CD4-positive, CD25-positive, alpha-beta regulatory T cell (primary cell): ENCODE results near the gene CYTIP. TPM values are rescaled to one million over a fixed set of nuclear protein-coding genes. Genes with fewer than 3 reads are reported as not detected.

Source experiments
- ATAC-seq, 2 donors: fragments of 150-1000 bp; cut with Tn5 transposase; one replicate each; pipeline ENCODE4 v1.10.0; 2021; ENCODE audit warnings: low read depth in 2 of 2, moderate number of reproducible peaks in 2 of 2, moderate library complexity in 1 of 2
- DNase-seq, 3 donors: peaks; one replicate each; pipeline versions ENCODE4 v3.0.0 to v3.0.0-alpha.2; 2012 to 2022; ENCODE audit warnings: mixed read lengths in 1 of 3
- H3K27ac ChIP-seq: one replicate; pipeline ENCODE4 v1.7.0; 2013; ENCODE audit warnings: mild to moderate bottlenecking, low read length; ENCODE audit not compliant: insufficient read depth, poor library complexity, severe bottlenecking
- H3K27me3 ChIP-seq: one replicate; pipeline ENCODE4 v1.7.0; 2013; ENCODE audit warnings: low read length; ENCODE audit not compliant: control insufficient read depth, insufficient read depth
- H3K36me3 ChIP-seq: one replicate; pipeline ENCODE4 v1.7.0; 2013; ENCODE audit warnings: mild to moderate bottlenecking, low read length, moderate library complexity; ENCODE audit not compliant: control insufficient read depth, insufficient read depth
- H3K4me1 ChIP-seq: 2 replicates; pipeline ENCODE4 v1.7.0; 2013; ENCODE audit warnings: mild to moderate bottlenecking, low read length; ENCODE audit not compliant: insufficient read depth, control insufficient read depth, poor library complexity, severe bottlenecking
- H3K4me3 ChIP-seq: one replicate; pipeline ENCODE4 v1.7.0; 2013; ENCODE audit warnings: low read depth, mild to moderate bottlenecking, low read length, moderate library complexity
- H3K9me3 ChIP-seq, 2 experiments: 1 replicate in 1 of 2; 2 replicates in 1 of 2; pipeline ENCODE4 v1.7.0; 2013; ENCODE audit warnings: low read length in 2 of 2, mild to moderate bottlenecking in 1 of 2, moderate library complexity in 1 of 2; ENCODE audit not compliant: control insufficient read depth in 2 of 2
- H3K27ac Mint-ChIP-seq, 3 donors: one replicate each; pipeline ENCODE4 v1.8.0; 2020 to 2022; ENCODE audit warnings: mild to moderate bottlenecking in 3 of 3, mixed read lengths in 3 of 3, moderate library complexity in 2 of 3
- H3K27me3 Mint-ChIP-seq: one replicate; pipeline ENCODE4 v1.8.0; 2022; ENCODE audit warnings: mild to moderate bottlenecking, mixed read lengths
- H3K36me3 Mint-ChIP-seq: one replicate; pipeline ENCODE4 v1.8.0; 2020; ENCODE audit warnings: mixed read lengths
- H3K4me1 Mint-ChIP-seq, 4 donors: one replicate each; pipeline ENCODE4 v1.8.0; 2020 to 2022; ENCODE audit warnings: mixed read lengths in 4 of 4, mild to moderate bottlenecking in 1 of 4
- H3K4me3 Mint-ChIP-seq, 4 donors: one replicate each; pipeline ENCODE4 v1.8.0; 2020 to 2022; ENCODE audit warnings: mild to moderate bottlenecking in 4 of 4, mixed read lengths in 4 of 4, moderate library complexity in 3 of 4
- H3K9me3 Mint-ChIP-seq, 7 donors: one replicate each; pipeline ENCODE4 v1.8.0; 2020 to 2022; ENCODE audit warnings: mixed read lengths in 7 of 7, mild to moderate bottlenecking in 3 of 7, moderate library complexity in 2 of 7
- polyA plus RNA-seq, 4 donors: library from polyadenylated mRNA; unstranded; fragments of 300-500 nt; fragmentation: Illumina TruSeq; gene quantifications; one replicate each; pipeline ENCODE4 v1.2.3, GENCODE V29; 2021
- total RNA-seq: library from RNA; stranded (reverse); gene quantifications from one replicate; pipeline ENCODE4 v1.2.3, GENCODE V29; 2022

The CYTIP gene
- total and polyA plus RNA-seq, 5 donors from 2014 or later, result 123 to 454 (median 173) TPM

- H3K27me3 ChIP-seq, result no peaks in the 10 kb centered on the region
- Mint-ChIP-seq H3K27ac (no peak overlapping the region), H3K9me3 (peaks cover 0 to 3% (median 0%) of the 10 kb centered on the region in 7 donors), H3K36me3 (no peaks in the 10 kb centered on the region), H3K27me3 (no peaks in the 10 kb centered on the region), H3K4me1 (peaks cover 10 to 42% (median 27%) of the 10 kb centered on the region in 4 donors), H3K4me3 (no peak overlapping the region)
- H3K4me1 ChIP-seq, result no peaks in the 10 kb centered on the region
- H3K9me3 ChIP-seq, result no peaks in the 10 kb centered on the region
- peak in 1 of 3 donors; percentile 49 for DNase-seq
- no peaks in the 10 kb centered on the region for H3K36me3 ChIP-seq
- H3K4me3 ChIP-seq, result no peak overlapping the region
- ATAC-seq, result no peak
- H3K27ac ChIP-seq, result no peak overlapping the region
Measured at GRCh38 chr2:157480182-157480961, 36.5 kb upstream of the CYTIP start.

GRCh38 chr2:157479081-157480027 lies 35.5 kb upstream of the CYTIP start:
- H3K4me1 Mint-ChIP-seq, result peaks cover 10 to 42% (median 27%) of the 10 kb centered on the region in 4 donors
- no peaks in the 10 kb centered on the region for H3K27me3 ChIP-seq
- no peaks in the 10 kb centered on the region for H3K27me3 Mint-ChIP-seq
- peaks cover 0 to 3% (median 0%) of the 10 kb centered on the region in 7 donors for H3K9me3 Mint-ChIP-seq
- no peak for ATAC-seq
- no peaks in the 10 kb centered on the region for H3K4me1 ChIP-seq
- H3K27ac Mint-ChIP-seq, result peak overlapping the region in 2 of 3 donors; percentile 41 to 65
- H3K4me3 Mint-ChIP-seq, result no peak overlapping the region
- H3K36me3 ChIP-seq, result no peaks in the 10 kb centered on the region
- DNase-seq, result peak in 1 of 3 donors; percentile 59
- no peak overlapping the region for H3K4me3 ChIP-seq
- H3K36me3 Mint-ChIP-seq, result no peaks in the 10 kb centered on the region
- H3K27ac ChIP-seq, result no peak overlapping the region
- no peaks in the 10 kb centered on the region for H3K9me3 ChIP-seq

- ATAC-seq (no peak), DNase-seq (no peak)
- Mint-ChIP-seq H3K4me1 (peaks cover 7 to 42% (median 34%) of the 10 kb centered on the region in 4 donors), H3K9me3 (peaks cover 0 to 3% (median 0%) of the 10 kb centered on the region in 7 donors), H3K27ac (no peak overlapping the region), H3K27me3 (no peaks in the 10 kb centered on the region), H3K4me3 (no peak overlapping the region), H3K36me3 (no peaks in the 10 kb centered on the region)
- H3K9me3 ChIP-seq, result no peaks in the 10 kb centered on the region
- no peaks in the 10 kb centered on the region for H3K27me3 ChIP-seq
- no peak overlapping the region for H3K27ac ChIP-seq
- no peak overlapping the region for H3K4me3 ChIP-seq
- H3K4me1 ChIP-seq, result no peaks in the 10 kb centered on the region
- no peaks in the 10 kb centered on the region for H3K36me3 ChIP-seq
Measured at GRCh38 chr2:157477919-157478318, 34.0 kb upstream of the CYTIP start.

GRCh38 chr2:157476953-157477709 lies 33.2 kb upstream of the CYTIP start:
- Mint-ChIP-seq H3K27me3 (no peaks in the 10 kb centered on the region), H3K9me3 (peaks cover 0 to 3% (median 0%) of the 10 kb centered on the region in 7 donors), H3K36me3 (no peaks in the 10 kb centered on the region), H3K4me3 (peak overlapping the region in 1 of 4 donors; percentile 63), H3K4me1 (peaks cover 7 to 42% (median 36%) of the 10 kb centered on the region in 4 donors), H3K27ac (peak overlapping the region in 2 of 3 donors; percentile 54 to 58)
- Histone ChIP-seq H3K36me3 (no peaks in the 10 kb centered on the region), H3K9me3 (no peaks in the 10 kb centered on the region), H3K27me3 (no peaks in the 10 kb centered on the region), H3K27ac (no peak overlapping the region), H3K4me1 (no peaks in the 10 kb centered on the region), H3K4me3 (no peak overlapping the region)
- ATAC-seq (peak; percentile 88 to 89), DNase-seq (peak in 1 of 3 donors; percentile 84)

GRCh38 chr2:157475722-157476390 lies 32.0 kb upstream of the CYTIP start:
- Mint-ChIP-seq H3K4me3 (no peak overlapping the region), H3K4me1 (peaks cover 7 to 42% (median 36%) of the 10 kb centered on the region in 4 donors), H3K27me3 (no peaks in the 10 kb centered on the region), H3K36me3 (no peaks in the 10 kb centered on the region), H3K27ac (no peak overlapping the region), H3K9me3 (peaks cover 0 to 3% (median 0%) of the 10 kb centered on the region in 7 donors)
- no peaks in the 10 kb centered on the region for H3K27me3 ChIP-seq
- DNase-seq (no peak), ATAC-seq (no peak)
- H3K4me1 ChIP-seq, result no peaks in the 10 kb centered on the region
- no peaks in the 10 kb centered on the region for H3K36me3 ChIP-seq
- no peak overlapping the region for H3K4me3 ChIP-seq
- no peaks in the 10 kb centered on the region for H3K9me3 ChIP-seq
- H3K27ac ChIP-seq, result no peak overlapping the region

- H3K4me1 ChIP-seq, result peaks cover 19% of the 10 kb centered on the region
- ATAC-seq (no peak), DNase-seq (no peak)
- no peak overlapping the region for H3K27ac ChIP-seq
- H3K36me3 ChIP-seq, result no peaks in the 10 kb centered on the region
- H3K27ac Mint-ChIP-seq, result no peak overlapping the region
- H3K9me3 Mint-ChIP-seq, result peaks cover 0 to 3% (median 0%) of the 10 kb centered on the region in 7 donors
- no peaks in the 10 kb centered on the region for H3K36me3 Mint-ChIP-seq
- peaks cover 18 to 44% (median 44%) of the 10 kb centered on the region in 4 donors for H3K4me1 Mint-ChIP-seq
- H3K9me3 ChIP-seq, result no peaks in the 10 kb centered on the region
- H3K4me3 ChIP-seq, result no peak overlapping the region
- H3K4me3 Mint-ChIP-seq, result no peak overlapping the region
- no peaks in the 10 kb centered on the region for H3K27me3 ChIP-seq
- no peaks in the 10 kb centered on the region for H3K27me3 Mint-ChIP-seq
Measured at GRCh38 chr2:157473581-157473980, 29.7 kb upstream of the CYTIP start.

- H3K36me3 ChIP-seq, result no peaks in the 10 kb centered on the region
- H3K4me1 Mint-ChIP-seq, result peaks cover 11 to 46% (median 34%) of the 10 kb centered on the region in 4 donors
- peak overlapping the region in 1 of 3 donors; percentile 57 for H3K27ac Mint-ChIP-seq
- DNase-seq (peak in 1 of 3 donors; percentile 42), ATAC-seq (no peak)
- no peaks in the 10 kb centered on the region for H3K27me3 Mint-ChIP-seq
- H3K4me3 Mint-ChIP-seq, result no peak overlapping the region
- H3K27ac ChIP-seq, result no peak overlapping the region
- H3K36me3 Mint-ChIP-seq, result no peaks in the 10 kb centered on the region
- no peak overlapping the region for H3K4me3 ChIP-seq
- H3K9me3 ChIP-seq, result no peaks in the 10 kb centered on the region
- peaks cover 19% of the 10 kb centered on the region for H3K4me1 ChIP-seq
- no peaks in the 10 kb centered on the region for H3K27me3 ChIP-seq
- peaks cover 0 to 8% (median 0%) of the 10 kb centered on the region in 7 donors for H3K9me3 Mint-ChIP-seq
Measured at GRCh38 chr2:157471078-157471477, 27.2 kb upstream of the CYTIP start.
